ENCODE measurements around the gene CNDP2. TPM values are rescaled to one million over a fixed set of nuclear protein-coding genes. Genes with fewer than 3 reads are reported as not detected.

The CNDP2 gene
- total and polyA plus RNA-seq, 2 of the 13 experiments (the other 11 are each of a cell fraction or from before 2014, with no cell fraction given), result 64.7 to 80.8 TPM

DNA sequence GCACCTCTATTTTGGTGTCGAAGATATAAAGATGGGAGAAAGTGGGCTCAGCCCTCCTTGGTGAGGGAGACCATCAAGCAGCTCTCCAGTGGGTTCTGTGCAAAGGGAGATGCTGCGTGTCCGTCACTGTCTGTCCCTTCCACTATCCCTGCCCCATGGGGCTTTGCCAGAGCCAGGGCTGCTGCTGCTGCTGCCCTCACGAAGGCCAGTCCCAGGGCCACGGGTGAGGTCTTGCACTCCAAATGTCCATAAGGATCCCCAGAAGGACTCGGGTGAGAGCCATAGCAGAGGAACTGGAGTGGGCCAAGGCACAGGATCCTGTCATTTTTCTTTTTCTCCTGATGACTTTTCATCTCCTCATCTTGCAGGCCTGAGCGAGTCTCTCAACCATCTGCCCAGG, 35.3 kb upstream of the CNDP2 start:
- WGBS (ENCODE audit: low lambda C conversion rate), result 52% methylated on average over 4 of the region's 7 CpGs
- BruUV-seq (replicated peaks), result no TSS peak
- POLR2A ChIA-PET, result no interaction called here
- H4K20me1 ChIP-seq (ENCODE audit: insufficient read depth, low read length), result no peaks in the 10 kb centered on the region
- no peak overlapping the region for H3K9ac ChIP-seq (ENCODE audit: insufficient read depth, low read depth, low read length)
- FAIRE-seq, result no peak
- no peaks in the 10 kb centered on the region for H3K36me3 ChIP-seq (replicated peaks in 1 of 2; ENCODE audit: control insufficient read depth in 1 of 2, insufficient read depth in 2 of 2, low read length in 2 of 2)
- ATAC-seq, result no peak
- in situ Hi-C loops (cut with HindIII; ENCODE audit: extremely low pct_ligation_motif_present, low pct_unique_long_range_greater_than_20kb), result no loop called here
- no peaks in the 10 kb centered on the region for H3K79me2 ChIP-seq (ENCODE audit: insufficient read depth, low read length)
- peaks cover 2 to 37% of the 10 kb centered on the region in 2 experiments; a peak in 4 of 5 replicates for H3K27me3 ChIP-seq (ENCODE audit: control insufficient read depth in 1 of 2, insufficient read depth in 2 of 2, low read length in 2 of 2)
- intact Hi-C loops (cut with micrococcal nuclease; ENCODE audit: unreplicated experiment), result no loop called here
- DNase-seq (ENCODE audit: low spot score), result no peak
- CTCF ChIA-PET (ENCODE audit: low intra/inter-chr PET ratio, low total read pairs), result no interaction called here
- H3K9me3 ChIP-seq (ENCODE audit: low read length), result no peaks in the 10 kb centered on the region
- H3K4me1 ChIP-seq (ENCODE audit: insufficient read depth, low read length), result no peaks in the 10 kb centered on the region
- H2AFZ ChIP-seq (ENCODE audit: low read length), result no peak overlapping the region
- H3K4me3 ChIP-seq (replicated peaks in 1 of 3; ENCODE audit: insufficient read depth in 1 of 3, low read depth in 2 of 3, low read length in 3 of 3), result no peak overlapping the region
- no peak overlapping the region for H3K4me2 ChIP-seq (ENCODE audit: low read depth, low read length)
- H3K27ac ChIP-seq (ENCODE audit: extremely low read length, insufficient read depth, low read length), result no peak overlapping the region
- TF ChIP-seq, protein P1, sequence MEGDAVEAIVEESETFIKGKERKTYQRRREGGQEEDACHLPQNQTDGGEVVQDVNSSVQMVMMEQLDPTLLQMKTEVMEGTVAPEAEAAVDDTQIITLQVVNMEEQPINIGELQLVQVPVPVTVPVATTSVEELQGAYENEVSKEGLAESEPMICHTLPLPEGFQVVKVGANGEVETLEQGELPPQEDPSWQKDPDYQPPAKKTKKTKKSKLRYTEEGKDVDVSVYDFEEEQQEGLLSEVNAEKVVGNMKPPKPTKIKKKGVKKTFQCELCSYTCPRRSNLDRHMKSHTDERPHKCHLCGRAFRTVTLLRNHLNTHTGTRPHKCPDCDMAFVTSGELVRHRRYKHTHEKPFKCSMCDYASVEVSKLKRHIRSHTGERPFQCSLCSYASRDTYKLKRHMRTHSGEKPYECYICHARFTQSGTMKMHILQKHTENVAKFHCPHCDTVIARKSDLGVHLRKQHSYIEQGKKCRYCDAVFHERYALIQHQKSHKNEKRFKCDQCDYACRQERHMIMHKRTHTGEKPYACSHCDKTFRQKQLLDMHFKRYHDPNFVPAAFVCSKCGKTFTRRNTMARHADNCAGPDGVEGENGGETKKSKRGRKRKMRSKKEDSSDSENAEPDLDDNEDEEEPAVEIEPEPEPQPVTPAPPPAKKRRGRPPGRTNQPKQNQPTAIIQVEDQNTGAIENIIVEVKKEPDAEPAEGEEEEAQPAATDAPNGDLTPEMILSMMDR (CRISPR knock-in tag; IDR thresholded peaks at IDR 0.05), result no peak
- TF ChIP-seq ZMAT3 (CRISPR knock-in tag; conservative IDR thresholded peaks at IDR 0.05), result no peak
- TF ChIP-seq ZNF567 (CRISPR knock-in tag; IDR thresholded peaks at IDR 0.05; ENCODE audit: borderline replicate concordance), result no peak
- no peak for TF ChIP-seq THAP11 (CRISPR knock-in tag; IDR thresholded peaks at IDR 0.05)
- TF ChIP-seq, protein P2, sequence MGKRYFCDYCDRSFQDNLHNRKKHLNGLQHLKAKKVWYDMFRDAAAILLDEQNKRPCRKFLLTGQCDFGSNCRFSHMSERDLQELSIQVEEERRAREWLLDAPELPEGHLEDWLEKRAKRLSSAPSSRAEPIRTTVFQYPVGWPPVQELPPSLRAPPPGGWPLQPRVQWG (CRISPR knock-in tag; IDR thresholded peaks at IDR 0.05; ENCODE audit: borderline replicate concordance, low read depth), result no peak
- no peak for TF ChIP-seq NFE2L2 (IDR thresholded peaks at IDR 0.05; ENCODE audit: low read length)
- TF ChIP-seq ZNF670 (CRISPR knock-in tag; IDR thresholded peaks at IDR 0.05; ENCODE audit: borderline replicate concordance), result no peak
- no peak for TF ChIP-seq NFAT5 (CRISPR knock-in tag; IDR thresholded peaks at IDR 0.05)
- TF ChIP-seq SMYD3 (CRISPR knock-in tag; IDR thresholded peaks at IDR 0.05), result no peak
- TF ChIP-seq, protein P3, sequence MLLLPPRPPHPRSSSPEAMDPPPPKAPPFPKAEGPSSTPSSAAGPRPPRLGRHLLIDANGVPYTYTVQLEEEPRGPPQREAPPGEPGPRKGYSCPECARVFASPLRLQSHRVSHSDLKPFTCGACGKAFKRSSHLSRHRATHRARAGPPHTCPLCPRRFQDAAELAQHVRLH (CRISPR knock-in tag; IDR thresholded peaks at IDR 0.05; ENCODE audit: borderline replicate concordance, low read depth), result no peak
- TF ChIP-seq CREB3 (CRISPR knock-in tag; IDR thresholded peaks at IDR 0.05), result no peak
- TF ChIP-seq GLMP (CRISPR knock-in tag; IDR thresholded peaks at IDR 0.05; ENCODE audit: borderline replicate concordance), result no peak
- TF ChIP-seq HCFC1 (IDR thresholded peaks at IDR 0.05; ENCODE audit: low read depth, low read length), result no peak
- TF ChIP-seq CAMTA2 (CRISPR knock-in tag; IDR thresholded peaks at IDR 0.05; ENCODE audit: borderline replicate concordance), result no peak
- no peak for TF ChIP-seq PPARG (CRISPR knock-in tag; conservative IDR thresholded peaks at IDR 0.05)
- TF ChIP-seq HNF4A (CRISPR knock-in tag; IDR thresholded peaks at IDR 0.05), result no peak

Data from HepG2 (cell line).